ENCODE data around the gene TCL1A.

Gene TCL1A

DNA sequence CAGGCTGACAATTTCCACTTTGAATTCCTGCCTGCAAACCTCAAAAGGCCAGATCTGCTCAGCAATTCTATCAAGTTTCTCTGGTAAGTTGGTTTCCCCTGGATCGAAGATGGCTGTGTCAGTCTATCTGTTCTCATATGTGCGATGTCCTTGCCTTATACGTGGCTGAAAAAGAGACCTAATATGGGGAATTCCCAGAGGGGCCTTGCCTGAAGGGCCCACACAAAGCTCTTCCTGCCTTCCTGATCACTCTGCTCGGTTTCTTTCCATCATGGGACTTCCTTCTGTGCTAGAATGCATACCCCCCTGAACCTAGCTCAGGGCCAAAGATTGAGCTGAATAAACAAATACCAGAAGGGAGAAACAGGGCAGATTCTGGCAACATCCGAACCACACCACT, 14.5 kb downstream of the TCL1A start:
- DNase-seq (ENCODE audit: low spot score), result peak; percentile 52

DNA sequence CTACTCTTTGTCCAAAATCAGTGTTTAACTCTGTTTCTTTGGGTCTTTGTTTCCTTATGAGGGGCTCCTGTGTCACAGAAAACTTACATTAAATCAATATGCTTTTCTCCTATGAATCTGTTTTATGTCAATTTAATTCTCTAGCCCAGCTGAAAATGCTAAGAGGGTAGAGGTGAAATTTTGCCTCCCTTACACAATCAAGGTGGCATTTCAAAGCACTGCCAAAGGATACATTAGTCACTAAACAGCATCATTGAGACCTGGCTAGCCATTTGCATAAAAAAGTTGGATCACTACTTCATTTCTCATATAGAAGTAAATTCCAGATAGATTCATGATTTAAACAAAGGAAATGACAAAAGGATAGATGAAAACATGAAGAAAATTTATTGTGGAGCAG, 15.6 kb downstream of the TCL1A start:
- in situ Hi-C loops (cut with MboI; ENCODE audit: low pct_unique_long_range_greater_than_20kb, low sequenced_read_pairs, unreplicated experiment), result no loop called here
- no peak for DNase-seq (ENCODE audit: low spot score)
- TF ChIP-seq, protein P1, sequence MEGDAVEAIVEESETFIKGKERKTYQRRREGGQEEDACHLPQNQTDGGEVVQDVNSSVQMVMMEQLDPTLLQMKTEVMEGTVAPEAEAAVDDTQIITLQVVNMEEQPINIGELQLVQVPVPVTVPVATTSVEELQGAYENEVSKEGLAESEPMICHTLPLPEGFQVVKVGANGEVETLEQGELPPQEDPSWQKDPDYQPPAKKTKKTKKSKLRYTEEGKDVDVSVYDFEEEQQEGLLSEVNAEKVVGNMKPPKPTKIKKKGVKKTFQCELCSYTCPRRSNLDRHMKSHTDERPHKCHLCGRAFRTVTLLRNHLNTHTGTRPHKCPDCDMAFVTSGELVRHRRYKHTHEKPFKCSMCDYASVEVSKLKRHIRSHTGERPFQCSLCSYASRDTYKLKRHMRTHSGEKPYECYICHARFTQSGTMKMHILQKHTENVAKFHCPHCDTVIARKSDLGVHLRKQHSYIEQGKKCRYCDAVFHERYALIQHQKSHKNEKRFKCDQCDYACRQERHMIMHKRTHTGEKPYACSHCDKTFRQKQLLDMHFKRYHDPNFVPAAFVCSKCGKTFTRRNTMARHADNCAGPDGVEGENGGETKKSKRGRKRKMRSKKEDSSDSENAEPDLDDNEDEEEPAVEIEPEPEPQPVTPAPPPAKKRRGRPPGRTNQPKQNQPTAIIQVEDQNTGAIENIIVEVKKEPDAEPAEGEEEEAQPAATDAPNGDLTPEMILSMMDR (IDR thresholded peaks at IDR 0.05; ENCODE audit: extremely low read depth, insufficient read depth, missing control alignments), result no peak

More for the DNA sequence above, 14.5 kb downstream of the TCL1A start:
- in situ Hi-C loops (cut with MboI; ENCODE audit: low pct_unique_long_range_greater_than_20kb, low sequenced_read_pairs, unreplicated experiment), result no loop called here
- TF ChIP-seq, protein P1 (IDR thresholded peaks at IDR 0.05; ENCODE audit: extremely low read depth, insufficient read depth, missing control alignments), result no peak

DNA sequence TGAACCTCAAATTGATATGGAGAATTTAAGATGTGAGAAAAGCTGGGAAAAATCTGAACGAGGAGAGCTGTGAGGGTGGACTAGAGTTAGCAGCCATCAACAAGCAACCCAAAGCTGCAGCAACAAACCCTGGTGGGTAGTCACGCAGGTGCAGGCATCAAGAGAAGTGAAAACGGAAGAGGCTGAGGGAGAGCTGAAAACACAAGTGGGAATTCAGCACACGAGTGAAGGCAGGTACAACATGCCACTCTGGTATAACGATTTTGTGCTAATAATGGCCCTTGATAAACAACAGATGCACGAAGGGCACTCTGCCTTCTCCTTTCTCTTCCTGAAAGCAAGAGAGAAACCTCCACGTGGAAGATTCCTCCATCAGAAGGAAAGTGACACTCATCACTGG, 16.2 kb downstream of the TCL1A start:
- in situ Hi-C loops (cut with MboI; ENCODE audit: low pct_unique_long_range_greater_than_20kb, low sequenced_read_pairs, unreplicated experiment), result no loop called here
- no peak for DNase-seq (ENCODE audit: low spot score)
- TF ChIP-seq, protein P1 (IDR thresholded peaks at IDR 0.05; ENCODE audit: extremely low read depth, insufficient read depth, missing control alignments), result no peak

DNA sequence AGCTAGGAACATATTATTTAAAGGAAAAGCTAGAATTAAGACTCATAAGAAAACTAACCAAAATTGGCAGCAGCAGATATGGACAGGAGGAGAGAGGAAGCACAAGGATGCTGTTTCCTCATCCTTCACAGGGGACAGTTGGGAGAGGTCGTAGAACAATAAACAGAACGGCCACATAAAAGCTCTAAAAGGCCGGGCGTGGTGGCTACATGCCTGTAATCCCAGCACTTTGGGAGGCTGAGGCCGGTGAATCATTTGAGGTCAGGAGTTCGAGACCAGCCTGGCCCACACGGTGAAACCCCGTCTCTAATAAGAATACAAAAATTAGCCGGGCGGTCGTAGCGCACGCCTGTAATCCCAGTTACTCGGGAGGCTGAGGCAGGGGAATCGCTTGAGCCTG, 17.2 kb downstream of the TCL1A start:
- no peak for DNase-seq (ENCODE audit: low spot score)
- TF ChIP-seq, protein P1 (IDR thresholded peaks at IDR 0.05; ENCODE audit: extremely low read depth, insufficient read depth, missing control alignments), result no peak
- in situ Hi-C loops (cut with MboI; ENCODE audit: low pct_unique_long_range_greater_than_20kb, low sequenced_read_pairs, unreplicated experiment), result no loop called here

DNA sequence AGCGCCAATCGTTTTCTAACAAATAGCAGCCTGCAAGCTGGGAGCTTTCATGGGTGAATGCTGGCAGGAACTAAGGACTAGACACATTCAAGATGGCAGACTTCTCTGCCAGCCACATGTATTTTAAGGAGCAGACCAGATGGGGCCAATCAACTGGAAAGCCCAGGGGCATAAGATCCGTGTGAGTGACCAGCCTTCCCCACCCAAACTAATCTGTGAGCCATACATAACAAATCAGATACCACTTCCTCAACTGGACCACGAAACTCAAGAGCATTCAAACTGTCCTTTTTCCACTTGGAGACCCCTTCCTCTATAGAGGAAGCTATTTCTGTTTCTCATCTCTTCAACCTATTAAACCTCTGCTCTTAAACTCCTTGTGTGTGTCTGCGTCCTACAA, 18.0 kb downstream of the TCL1A start:
- in situ Hi-C loops (cut with MboI; ENCODE audit: low pct_unique_long_range_greater_than_20kb, low sequenced_read_pairs, unreplicated experiment), result no loop called here
- no peak for DNase-seq (ENCODE audit: low spot score)
- TF ChIP-seq, protein P1 (IDR thresholded peaks at IDR 0.05; ENCODE audit: extremely low read depth, insufficient read depth, missing control alignments), result no peak

DNA sequence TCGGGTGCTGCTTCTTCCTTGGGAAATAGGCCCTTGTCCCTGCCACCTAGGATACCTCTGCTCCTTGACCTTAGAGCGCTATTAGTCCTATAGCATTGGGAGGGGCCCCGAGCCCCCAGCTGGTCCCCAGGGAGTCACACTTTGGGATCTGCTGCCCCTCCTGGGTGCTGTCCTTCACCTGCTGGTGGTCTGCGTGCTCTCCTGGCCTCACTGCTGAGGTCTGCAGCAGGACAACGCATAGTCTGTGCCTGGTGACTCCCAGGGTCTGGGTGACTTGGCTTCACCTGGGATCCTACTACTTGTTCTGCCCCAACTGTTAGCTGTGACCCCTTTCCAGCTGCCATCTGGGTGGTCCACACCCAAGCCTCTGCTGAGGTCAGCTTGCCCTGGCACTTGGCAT, 18.9 kb downstream of the TCL1A start:
- in situ Hi-C loops (cut with MboI; ENCODE audit: low pct_unique_long_range_greater_than_20kb, low sequenced_read_pairs, unreplicated experiment), result no loop called here
- TF ChIP-seq, protein P1 (IDR thresholded peaks at IDR 0.05; ENCODE audit: extremely low read depth, insufficient read depth, missing control alignments), result no peak

DNA sequence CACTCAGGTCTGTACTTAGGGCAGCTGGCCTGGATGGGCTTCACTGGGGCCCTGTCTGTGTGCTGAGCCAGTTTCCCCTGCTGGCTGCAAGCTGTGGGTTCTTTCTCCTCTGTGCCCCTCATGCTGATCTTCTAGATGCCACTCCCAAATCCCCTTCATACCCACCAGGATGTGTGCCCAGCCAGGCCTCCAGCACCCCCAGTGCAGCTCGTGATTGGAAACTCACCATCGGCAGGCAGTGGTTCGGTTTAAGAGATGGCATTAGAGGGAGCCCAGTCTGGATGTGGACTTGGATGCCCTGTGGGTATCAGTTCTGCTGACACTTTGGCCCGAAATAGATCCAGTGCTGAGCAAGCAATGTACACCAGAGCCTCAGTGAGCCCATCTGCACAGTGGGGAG, 21.8 kb downstream of the TCL1A start:
- TF ChIP-seq, protein P1 (IDR thresholded peaks at IDR 0.05; ENCODE audit: extremely low read depth, insufficient read depth, missing control alignments), result no peak
- in situ Hi-C loops (cut with MboI; ENCODE audit: low pct_unique_long_range_greater_than_20kb, low sequenced_read_pairs, unreplicated experiment), result no loop called here
- DNase-seq (ENCODE audit: low spot score), result no peak

More for the DNA sequence above, 18.9 kb downstream of the TCL1A start:
- no peak for DNase-seq (ENCODE audit: low spot score)
